HG02938 (cell line): ENCODE measurements around the gene DBH.

Experiments
- ATAC-seq: cut with Tn5 transposase; IDR thresholded peaks from one replicate; pipeline ENCODE4 v1.9.1; 2021; ENCODE audit warnings: mild to moderate bottlenecking, moderate library complexity; ENCODE audit not compliant: unreplicated experiment

The DBH gene

GRCh38 chr9:133693703-133694529 is 57.8 kb downstream of the DBH start:
- ATAC-seq, result no peak

DNA sequence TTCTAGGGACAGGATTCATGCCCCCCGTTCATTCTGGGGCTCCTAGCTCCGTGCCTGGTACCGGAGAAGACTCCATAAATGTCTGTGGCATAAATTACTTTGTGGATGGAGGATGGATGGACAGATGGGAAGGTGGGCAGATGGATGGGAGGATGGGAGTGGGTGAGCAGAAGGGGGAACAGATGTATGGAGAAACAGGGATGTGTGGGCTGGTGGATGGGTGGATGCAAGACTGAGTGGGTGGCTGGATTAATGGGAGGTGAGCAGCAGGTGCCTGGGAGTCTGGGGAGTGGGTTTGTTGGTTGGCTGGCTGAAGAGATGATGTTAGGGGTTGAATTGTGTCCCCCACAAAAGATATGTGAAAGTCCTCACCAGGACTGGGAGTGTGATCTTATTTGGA is 58.5 kb downstream of the DBH start:
- ATAC-seq, result no peak

DNA sequence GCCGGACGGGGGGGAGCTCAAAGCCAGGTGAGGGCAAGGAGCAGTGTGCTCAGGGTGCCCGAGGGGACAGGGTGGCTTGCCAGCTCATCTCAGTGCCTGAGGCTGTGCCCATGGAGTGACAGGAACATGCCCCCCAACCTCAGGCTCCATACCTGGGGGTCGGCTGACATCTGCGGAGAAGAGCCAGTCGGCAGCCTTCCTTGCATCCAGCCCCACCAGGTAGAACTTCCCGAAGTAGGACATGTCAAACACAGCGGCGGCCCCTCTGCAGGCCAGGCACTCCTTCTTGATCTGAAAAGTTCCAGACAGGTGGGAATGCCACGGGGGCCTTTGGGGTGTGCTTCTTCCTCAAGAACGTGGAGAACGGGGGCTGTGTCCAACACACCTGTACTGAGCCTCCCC is 59.9 kb downstream of the DBH start:
- ATAC-seq, result no peak

GRCh38 chr9:133699546-133699945 is 63.4 kb downstream of the DBH start:
- no peak for ATAC-seq

- ATAC-seq, result no peak
These were observed 64.7 kb downstream of the DBH start for GRCh38 chr9:133700819-133701320.

- ATAC-seq, result no peak
These were observed 65.3 kb downstream of the DBH start for GRCh38 chr9:133701321-133701980.

DNA sequence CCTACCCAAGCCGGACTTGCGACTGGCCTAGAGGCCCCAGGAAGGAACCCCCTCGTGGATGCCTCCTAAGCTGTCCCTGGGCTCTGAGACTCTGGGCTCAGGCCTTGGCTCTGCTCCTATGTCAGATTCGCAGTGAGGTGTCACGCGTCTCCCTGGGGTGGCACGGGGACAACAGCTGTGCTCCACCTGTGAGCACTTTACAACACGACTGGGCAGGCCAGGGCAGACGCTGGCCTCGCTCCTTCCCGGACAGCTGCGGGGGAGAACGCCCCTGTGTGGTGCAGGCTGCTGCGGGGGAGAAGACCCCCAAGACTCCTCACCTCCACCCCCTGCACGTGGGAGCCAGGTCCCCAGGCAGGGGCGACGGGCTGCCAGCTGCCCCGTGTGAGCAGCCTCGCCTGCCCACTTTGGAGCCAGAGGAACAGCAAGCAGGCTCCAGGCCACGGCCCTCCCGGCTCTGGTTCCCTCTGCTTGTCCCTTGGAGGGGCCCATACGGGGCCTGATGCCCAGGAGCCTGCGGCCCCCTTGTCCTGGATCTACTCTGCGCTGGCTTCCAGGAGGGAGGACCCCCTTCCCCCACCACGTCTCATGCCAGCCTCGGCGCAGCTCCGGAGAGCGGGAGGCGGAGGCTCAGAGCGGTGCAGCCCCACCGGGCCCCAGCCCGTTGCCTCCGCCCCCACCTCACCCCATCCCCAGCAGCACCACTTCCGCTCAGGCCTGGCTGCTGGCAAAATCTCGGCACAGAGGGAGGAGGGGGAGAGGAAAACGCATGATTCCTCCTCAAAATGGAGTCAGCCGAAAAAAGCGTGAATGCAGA is 66.0 kb downstream of the DBH start:
- no peak for ATAC-seq

- ATAC-seq, result no peak
These were observed 66.8 kb downstream of the DBH start for GRCh38 chr9:133702798-133703590.

DNA sequence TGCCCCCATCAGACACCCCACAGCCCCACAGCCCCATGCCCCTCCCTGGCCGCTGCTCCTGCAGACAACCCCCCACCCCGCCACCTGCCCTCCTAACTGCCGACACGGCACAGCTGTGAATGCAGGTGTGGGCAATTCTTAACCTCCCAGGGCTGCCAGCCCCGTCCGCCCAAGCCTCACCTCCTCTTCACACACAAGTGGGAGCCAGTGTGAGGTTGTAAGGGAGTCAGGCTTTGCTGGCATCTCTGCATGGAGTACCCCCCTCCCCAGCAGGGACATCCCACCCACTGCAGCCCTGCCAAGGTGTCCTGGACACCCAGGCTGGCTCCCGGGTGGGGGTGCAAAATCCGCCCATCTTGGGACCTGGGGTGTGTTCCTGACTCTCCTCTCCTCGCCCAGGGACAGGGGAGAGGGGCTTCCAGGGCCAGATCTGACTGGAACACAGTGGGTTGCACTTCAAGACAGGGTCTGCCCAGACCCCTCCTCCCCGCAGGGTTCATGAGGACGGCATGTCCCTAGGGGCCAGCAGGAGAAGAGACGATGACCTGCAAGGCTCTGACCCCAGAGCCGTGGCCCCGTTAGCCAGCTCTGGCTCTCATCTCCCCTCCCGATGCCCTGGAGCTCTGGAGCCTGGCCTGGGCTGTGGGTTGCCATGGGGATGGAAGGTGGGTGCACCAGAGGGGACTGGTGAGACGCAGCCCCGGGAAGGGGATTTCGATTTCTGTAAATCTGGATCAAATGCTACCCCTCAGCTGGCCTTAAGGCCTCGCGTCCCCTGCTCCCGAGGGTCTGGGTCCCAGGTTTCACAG is 67.6 kb downstream of the DBH start:
- ATAC-seq, result no peak

DNA sequence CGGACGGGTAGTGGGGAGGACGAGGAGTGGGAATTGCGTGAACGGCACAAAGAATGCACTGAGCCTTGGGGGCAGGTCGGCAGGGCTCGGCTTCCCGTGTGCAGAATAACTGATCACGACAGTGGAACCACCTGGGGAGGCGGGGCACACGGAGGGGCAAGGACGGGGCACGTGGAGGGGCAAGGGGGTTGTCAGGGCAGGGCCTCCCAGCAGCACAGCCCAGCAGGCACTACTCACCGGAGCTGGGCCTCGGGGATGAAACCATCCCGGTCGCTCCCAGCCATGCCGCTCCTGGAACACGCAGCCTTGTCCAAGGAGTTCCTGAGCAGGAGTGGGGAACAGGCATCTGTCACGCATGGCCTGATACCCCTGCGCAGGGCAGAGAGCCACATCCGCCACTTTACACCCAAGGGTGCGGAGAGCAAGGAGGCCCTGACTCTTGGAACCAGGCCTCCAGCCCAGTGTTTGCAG is 68.6 kb downstream of the DBH start:
- ATAC-seq, result no peak

DNA sequence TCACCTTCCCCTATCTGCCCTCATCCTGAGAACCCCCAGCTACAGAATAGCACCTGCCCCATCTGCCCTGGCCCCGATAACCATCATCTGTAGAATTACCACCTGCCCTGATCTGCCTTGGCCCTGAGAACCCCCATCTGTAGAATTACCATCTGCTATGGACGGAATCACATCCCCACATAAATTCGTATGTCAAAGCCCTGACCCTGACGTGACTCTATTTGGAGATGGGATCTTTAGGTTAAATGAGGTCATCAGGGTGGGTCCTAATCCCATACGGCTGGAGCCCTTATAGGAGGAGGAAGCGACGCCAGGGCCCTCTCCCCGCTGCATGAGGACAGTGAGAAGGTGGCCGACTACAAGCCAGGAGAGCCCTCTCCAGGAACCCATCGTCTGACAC is 69.4 kb downstream of the DBH start:
- ATAC-seq, result no peak

GRCh38 chr9:133706307-133707050 is 70.3 kb downstream of the DBH start:
- no peak for ATAC-seq

GRCh38 chr9:133707065-133707762 is 71.1 kb downstream of the DBH start:
- no peak for ATAC-seq

DNA sequence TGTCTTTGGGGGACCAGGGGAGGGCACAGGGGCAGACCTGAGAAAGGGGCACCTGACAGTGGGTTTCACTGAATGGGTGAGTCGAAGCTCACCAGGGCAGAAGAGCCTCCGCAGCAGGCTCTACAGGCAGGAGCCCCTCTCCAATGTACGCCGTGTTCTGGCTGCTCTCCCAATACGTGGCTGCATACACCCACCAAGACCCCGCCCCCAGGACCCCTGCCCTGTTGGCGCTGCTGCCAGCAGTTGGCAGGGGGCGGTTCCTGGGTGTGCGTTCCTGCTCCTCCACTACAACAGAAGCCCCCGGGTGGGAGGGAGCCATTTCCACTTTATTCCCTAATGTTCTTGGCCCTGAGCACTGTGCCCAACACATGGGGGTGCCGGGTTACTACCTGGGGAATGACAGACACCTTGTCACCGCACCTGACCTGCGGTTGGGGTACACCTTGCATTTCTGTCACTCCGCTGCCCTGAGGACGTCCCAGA is 71.6 kb downstream of the DBH start:
- no peak for ATAC-seq

- no peak for ATAC-seq
These were observed 72.3 kb downstream of the DBH start for GRCh38 chr9:133708246-133709014.
